ENCODE measurements around the gene SLCO1C1. TPM values are rescaled to one million over a fixed set of nuclear protein-coding genes. Genes with fewer than 3 reads are reported as not detected.
"Not testable (repeated sequence)": the region's sequence is repeated elsewhere in the genome, so short reads cannot be mapped to it uniquely, and the experiment has no call there.

The SLCO1C1 gene
- polyA plus RNA-seq, 1 experiment, result not detected

DNA sequence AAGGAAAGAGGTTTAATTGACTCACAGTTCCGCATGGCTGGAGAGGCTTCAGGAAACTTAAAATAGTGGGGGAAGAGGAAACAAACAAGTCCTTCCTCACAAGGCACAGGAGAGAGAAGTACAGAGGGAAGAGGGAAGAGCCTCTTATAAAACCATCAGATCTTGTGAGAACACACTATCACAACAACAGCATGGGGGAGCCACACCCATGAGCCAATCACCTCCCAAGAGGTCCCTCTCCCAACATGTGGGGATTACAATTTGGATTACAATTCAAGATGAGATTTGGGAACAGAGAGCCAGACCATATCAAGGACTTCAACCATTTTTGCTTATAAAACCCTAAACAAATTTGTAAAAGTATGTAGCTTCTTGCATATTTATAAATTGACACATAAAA lies 45.8 kb downstream of the SLCO1C1 start:
- TF ChIP-seq, protein P1, sequence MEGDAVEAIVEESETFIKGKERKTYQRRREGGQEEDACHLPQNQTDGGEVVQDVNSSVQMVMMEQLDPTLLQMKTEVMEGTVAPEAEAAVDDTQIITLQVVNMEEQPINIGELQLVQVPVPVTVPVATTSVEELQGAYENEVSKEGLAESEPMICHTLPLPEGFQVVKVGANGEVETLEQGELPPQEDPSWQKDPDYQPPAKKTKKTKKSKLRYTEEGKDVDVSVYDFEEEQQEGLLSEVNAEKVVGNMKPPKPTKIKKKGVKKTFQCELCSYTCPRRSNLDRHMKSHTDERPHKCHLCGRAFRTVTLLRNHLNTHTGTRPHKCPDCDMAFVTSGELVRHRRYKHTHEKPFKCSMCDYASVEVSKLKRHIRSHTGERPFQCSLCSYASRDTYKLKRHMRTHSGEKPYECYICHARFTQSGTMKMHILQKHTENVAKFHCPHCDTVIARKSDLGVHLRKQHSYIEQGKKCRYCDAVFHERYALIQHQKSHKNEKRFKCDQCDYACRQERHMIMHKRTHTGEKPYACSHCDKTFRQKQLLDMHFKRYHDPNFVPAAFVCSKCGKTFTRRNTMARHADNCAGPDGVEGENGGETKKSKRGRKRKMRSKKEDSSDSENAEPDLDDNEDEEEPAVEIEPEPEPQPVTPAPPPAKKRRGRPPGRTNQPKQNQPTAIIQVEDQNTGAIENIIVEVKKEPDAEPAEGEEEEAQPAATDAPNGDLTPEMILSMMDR (IDR thresholded peaks at IDR 0.05; ENCODE audit: insufficient read depth, low read depth, low read length), result no peak
- no peak overlapping the region for H3K4me3 ChIP-seq (ENCODE audit: low read depth, low read length)
- DNase-seq (ENCODE audit: low read depth), result no peak
- CTCF ChIA-PET, result no interaction called here
- POLR2A ChIA-PET, result no interaction called here
- no peaks in the 10 kb centered on the region for H3K36me3 ChIP-seq (ENCODE audit: control insufficient read depth, insufficient read depth, low read length)
- H3K27me3 ChIP-seq (ENCODE audit: control insufficient read depth, insufficient read depth, low read length), result no peaks in the 10 kb centered on the region

DNA sequence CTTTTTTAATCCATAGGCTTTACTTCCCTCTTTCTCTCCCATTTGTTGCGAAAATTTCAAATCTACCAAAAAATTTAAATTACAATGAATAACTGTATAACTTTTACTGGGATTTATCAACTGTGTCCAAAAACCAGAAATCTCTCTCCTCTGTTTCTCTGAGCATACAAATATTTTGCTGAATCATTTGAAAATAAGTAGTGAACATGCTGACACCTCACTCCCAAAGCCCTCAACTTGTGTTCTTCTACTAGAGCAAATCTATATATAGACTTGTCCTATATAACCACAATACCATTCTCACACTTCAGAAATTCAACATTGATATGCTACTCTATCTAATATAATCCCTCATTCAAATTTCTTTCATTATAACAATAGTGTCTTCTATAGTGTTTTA lies 53.1 kb downstream of the SLCO1C1 start:
- no peak for DNase-seq (ENCODE audit: low read depth)
- ChIA-PET POLR2A (no interaction called here), CTCF (no interaction called here)
- H3K36me3 ChIP-seq (ENCODE audit: control insufficient read depth, insufficient read depth, low read length), result no peaks in the 10 kb centered on the region
- no peaks in the 10 kb centered on the region for H3K27me3 ChIP-seq (ENCODE audit: control insufficient read depth, insufficient read depth, low read length)
- H3K4me3 ChIP-seq (ENCODE audit: low read depth, low read length), result no peak overlapping the region
- TF ChIP-seq, protein P1 (IDR thresholded peaks at IDR 0.05; ENCODE audit: insufficient read depth, low read depth, low read length), result no peak

DNA sequence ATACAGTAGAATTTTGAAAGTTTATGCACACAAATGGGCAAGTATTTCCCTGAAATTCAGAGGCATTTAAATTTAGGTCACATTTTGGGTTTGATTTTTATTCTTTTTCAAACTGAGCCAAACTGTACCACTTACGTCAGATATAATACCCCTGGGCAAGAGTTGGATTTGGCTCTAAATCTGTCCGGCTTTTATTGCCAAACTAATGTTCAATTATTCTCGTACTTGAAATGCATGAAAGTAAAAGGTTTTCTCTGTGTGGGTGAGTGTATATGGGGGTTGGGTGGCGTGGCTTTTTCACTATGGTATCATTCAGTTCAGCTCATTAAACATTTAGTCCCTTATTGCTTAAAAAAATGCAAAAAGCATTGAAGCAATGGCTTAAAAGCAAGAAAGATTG lies 55.9 kb downstream of the SLCO1C1 start:
- H3K36me3 ChIP-seq (ENCODE audit: control insufficient read depth, insufficient read depth, low read length), result no peaks in the 10 kb centered on the region
- H3K27me3 ChIP-seq (ENCODE audit: control insufficient read depth, insufficient read depth, low read length), result no peaks in the 10 kb centered on the region
- ChIA-PET CTCF (no interaction called here), POLR2A (no interaction called here)
- no peak for DNase-seq (ENCODE audit: low read depth)
- TF ChIP-seq, protein P1 (IDR thresholded peaks at IDR 0.05; ENCODE audit: insufficient read depth, low read depth, low read length), result no peak
- H3K4me3 ChIP-seq (ENCODE audit: low read depth, low read length), result no peak overlapping the region

DNA sequence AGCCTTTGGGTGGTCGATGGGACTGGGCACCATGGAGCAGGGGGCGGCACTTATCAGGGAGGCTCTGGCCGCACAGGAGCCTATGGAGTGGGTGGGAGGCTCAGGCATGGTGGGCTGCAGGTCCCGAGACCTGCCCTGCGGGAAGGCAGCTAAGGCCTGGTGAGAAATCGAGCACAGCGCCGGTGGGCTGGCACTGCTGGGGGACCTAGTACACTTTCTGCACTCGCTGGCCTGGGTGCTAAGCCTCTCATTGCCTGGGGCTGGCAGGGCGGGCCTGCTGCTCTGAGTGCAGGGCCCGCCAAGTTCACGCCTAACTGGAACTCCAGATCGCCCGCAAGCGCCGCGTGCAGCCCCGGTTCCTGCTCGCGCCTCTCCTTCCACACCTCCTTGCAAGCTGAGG lies 82.3 kb downstream of the SLCO1C1 start:
- ChIA-PET POLR2A (no interaction called here), CTCF (no interaction called here)
- Histone ChIP-seq H3K27me3 (ENCODE audit: control insufficient read depth, insufficient read depth, low read length) (no peaks in the 10 kb centered on the region), H3K36me3 (ENCODE audit: control insufficient read depth, insufficient read depth, low read length) (no peaks in the 10 kb centered on the region), H3K4me3 (ENCODE audit: low read depth, low read length) (no peak overlapping the region)
- DNase-seq (ENCODE audit: low read depth), result no peak
- TF ChIP-seq, protein P1 (IDR thresholded peaks at IDR 0.05; ENCODE audit: insufficient read depth, low read depth, low read length), result no peak

DNA sequence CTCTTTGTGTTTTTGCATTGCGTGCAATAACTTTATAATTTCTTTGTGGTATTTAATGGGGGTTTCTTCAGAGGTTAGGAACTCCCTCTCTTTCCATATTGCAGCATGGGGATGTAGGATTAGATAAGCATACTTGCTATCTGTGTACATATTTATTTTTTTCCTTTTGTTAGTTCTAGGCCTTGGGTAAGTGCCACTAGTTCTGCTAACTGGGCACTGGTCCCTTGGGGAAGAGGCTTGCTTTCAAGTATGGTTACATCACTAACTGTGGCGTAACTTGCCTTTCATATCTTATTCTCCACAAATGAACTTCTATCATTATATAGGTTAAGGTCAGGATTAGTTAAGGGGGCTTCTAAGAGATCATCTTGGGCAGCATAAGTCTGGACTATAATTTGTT lies 83.8 kb downstream of the SLCO1C1 start:
- POLR2A ChIA-PET, result no interaction called here
- DNase-seq (ENCODE audit: low read depth), result no peak
- CTCF ChIA-PET, result no interaction called here
- H3K27me3 ChIP-seq (ENCODE audit: control insufficient read depth, insufficient read depth, low read length), result no peaks in the 10 kb centered on the region
- TF ChIP-seq, protein P1 (IDR thresholded peaks at IDR 0.05; ENCODE audit: insufficient read depth, low read depth, low read length), result no peak
- no peak overlapping the region for H3K4me3 ChIP-seq (ENCODE audit: low read depth, low read length)
- H3K36me3 ChIP-seq (ENCODE audit: control insufficient read depth, insufficient read depth, low read length), result no peaks in the 10 kb centered on the region

DNA sequence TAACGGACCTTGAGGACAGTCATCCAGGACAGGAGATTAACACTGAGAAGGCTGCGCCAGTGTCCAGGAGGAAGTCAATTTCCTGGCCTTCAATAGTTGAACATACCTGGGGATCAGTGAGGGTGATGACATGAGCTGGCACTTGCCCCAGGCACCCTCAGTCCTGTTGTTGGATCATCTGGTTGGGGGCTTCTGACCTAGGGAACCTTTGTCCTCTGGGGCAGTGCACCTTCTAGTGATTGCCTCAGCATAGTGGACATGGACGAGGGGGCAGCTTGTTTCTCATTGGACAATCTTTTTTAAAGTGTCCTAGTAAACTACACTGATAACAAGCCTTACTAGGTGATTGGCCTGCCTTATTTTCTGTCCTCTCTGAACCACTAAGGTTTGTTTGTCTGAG lies 84.8 kb downstream of the SLCO1C1 start:
- H3K36me3 ChIP-seq (ENCODE audit: control insufficient read depth, insufficient read depth, low read length); H3K4me3 ChIP-seq (ENCODE audit: low read depth, low read length); H3K27me3 ChIP-seq (ENCODE audit: control insufficient read depth, insufficient read depth, low read length); DNase-seq (ENCODE audit: low read depth); POLR2A ChIA-PET; CTCF ChIA-PET: not testable (repeated sequence)

DNA sequence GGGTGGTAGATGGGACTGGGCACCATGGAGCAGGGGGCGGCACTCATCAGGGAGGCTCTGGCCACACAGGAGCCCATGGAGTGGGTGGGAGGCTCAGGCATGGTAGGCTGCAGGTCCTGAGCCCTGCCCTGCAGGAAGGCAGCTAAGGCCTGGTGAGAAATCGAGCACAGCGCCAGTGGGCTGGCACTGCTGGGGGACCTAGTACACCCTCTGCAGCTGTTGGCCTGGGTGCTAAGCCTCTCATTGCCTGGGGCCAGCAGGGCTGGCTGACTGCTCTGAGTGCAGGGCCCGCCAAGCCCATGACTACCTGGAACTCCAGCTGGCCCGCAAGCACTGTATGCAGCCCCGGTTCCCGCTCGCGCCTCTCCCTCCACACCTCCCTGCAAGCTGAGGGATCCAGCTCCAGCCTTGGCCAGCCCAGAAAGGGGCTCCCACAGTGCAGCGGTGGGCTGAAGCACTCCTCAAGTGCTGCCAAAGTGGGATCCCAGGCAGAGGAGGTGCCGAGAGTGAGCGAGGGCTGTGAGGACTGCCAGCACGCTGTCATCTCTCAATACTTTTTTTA lies 88.7 kb downstream of the SLCO1C1 start:
- DNase-seq (ENCODE audit: low read depth); H3K27me3 ChIP-seq (ENCODE audit: control insufficient read depth, insufficient read depth, low read length); CTCF ChIA-PET; POLR2A ChIA-PET; H3K36me3 ChIP-seq (ENCODE audit: control insufficient read depth, insufficient read depth, low read length); H3K4me3 ChIP-seq (ENCODE audit: low read depth, low read length): not testable (repeated sequence)
